GM04503 (cell line): ENCODE results near the gene ATP2B1.

Experiments
- DNase-seq: peaks from one replicate; pipeline ENCODE4 v3.0.0-alpha.2; 2012; ENCODE audit warnings: low read depth

The ATP2B1 gene

GRCh38 chr12:89657066-89657465 lies 51.6 kb downstream of the ATP2B1 start:
- DNase-seq, result no peak

GRCh38 chr12:89655841-89656240 lies 52.8 kb downstream of the ATP2B1 start:
- DNase-seq, result no peak

GRCh38 chr12:89651192-89651591 lies 57.4 kb downstream of the ATP2B1 start:
- no peak for DNase-seq

DNA sequence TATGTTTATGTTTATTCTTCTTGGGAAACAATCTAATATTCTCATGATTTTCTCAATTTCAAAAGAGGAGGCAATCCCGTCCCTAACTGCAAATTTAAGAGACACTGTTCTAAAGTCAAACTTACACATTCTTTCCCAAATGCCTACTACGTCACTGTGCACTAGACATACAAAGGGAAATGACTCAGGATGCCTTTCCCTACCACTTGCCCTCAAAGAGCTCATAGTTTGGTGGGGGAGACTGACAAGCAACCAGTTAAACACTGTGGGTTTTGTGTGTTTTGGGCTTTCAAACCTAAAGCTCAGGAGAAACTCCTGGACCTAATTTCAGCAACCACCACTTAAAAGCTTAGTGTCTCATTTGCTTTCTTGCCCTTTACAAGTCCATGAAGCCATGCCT lies 58.4 kb downstream of the ATP2B1 start:
- DNase-seq, result no peak

GRCh38 chr12:89649820-89650219 lies 58.8 kb downstream of the ATP2B1 start:
- no peak for DNase-seq

- no peak for DNase-seq
Observed at GRCh38 chr12:89649139-89649538, 59.5 kb downstream of the ATP2B1 start.

GRCh38 chr12:89648211-89648930 lies 60.3 kb downstream of the ATP2B1 start:
- no peak for DNase-seq

DNA sequence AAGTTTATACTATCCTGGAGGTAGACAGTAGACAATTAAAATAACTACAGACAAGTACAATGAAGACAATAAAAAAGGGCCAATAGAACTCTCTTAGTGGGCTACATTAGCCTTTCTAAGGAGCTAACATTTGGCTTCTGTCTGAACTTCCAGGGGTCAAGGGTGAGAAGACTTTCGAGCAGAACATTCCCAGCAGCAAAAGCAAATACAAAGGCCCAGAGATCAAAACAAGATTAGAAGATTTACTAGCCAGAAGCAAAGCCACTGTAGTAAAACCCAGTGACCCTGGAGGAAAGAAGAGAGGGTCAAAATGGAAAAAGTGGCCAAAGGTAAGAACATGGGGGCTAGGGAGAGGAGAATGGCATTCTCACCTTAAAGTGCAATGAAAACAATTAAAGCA lies 63.2 kb downstream of the ATP2B1 start:
- no peak for DNase-seq

GRCh38 chr12:89642959-89643358 lies 65.7 kb downstream of the ATP2B1 start:
- no peak for DNase-seq

DNA sequence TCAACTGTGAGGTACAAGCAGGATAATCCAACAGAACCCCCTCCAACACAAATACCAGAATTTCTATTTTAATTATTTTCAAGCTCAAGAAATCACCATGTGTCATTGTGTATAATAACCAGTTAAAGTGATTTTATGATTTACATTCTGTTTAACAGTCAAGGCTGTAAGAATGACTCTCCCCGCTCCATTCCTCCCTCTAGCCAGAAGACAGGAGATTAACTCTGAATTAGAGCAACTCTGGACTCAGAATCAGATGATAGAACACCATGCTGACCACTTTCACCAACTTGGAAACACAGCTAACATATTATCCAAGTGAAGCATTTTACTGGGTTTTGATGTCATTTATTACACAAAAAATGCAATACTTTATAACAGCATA lies 71.9 kb downstream of the ATP2B1 start:
- DNase-seq, result no peak

DNA sequence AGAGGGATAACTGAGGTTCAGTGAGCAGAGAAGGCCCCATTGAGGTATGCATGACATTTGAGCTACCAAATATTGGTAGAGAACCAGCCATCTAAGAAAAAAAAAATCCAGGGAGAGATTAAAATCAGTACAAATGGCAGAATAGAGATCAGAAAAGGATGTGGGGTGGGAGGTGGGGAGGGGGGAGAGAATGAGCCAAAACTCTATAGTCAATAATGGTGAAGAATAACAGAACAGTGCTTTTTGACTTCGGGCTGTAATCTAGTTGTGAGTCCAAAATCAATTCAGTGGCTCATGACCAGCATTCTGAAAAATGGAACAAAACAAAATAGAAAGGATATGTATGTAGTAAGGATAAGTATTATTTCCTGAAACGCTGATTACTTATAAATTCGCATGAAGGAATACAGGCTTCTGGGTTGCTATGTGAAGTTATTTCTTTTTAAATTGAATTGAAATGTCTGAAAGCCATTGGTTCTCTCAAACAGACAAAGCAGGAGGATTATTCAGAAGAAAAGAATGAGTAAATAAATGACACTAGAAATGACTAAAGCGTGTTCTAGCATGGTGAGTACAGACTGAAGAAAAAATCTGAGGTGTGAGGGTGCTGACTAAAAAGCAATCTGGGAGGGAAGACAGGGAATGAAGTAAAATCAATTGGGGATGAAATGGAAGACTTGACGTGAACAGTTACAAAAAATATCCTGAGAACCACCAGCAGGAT lies 72.4 kb downstream of the ATP2B1 start:
- DNase-seq, result peak; percentile 14

GRCh38 chr12:89634508-89634907 lies 74.1 kb downstream of the ATP2B1 start:
- no peak for DNase-seq

DNA sequence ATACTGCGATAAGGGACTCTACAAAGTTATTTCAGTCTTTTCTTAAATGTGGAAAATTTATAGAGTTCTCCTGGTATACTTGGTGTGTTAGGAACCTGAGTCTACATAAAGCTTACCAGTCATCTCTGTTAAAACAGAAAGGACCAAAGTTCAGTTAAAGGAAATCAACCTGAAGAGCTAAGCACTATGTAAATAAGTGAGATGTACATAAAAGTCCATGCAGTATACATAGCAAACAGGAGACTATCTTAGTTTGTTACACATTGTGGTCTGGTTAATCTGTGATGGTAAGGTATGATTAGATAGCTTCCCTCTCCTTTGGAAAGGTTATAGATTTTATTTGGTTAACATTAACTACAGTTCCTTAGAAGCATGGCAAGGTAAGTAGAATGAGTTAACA lies 75.9 kb downstream of the ATP2B1 start:
- DNase-seq, result no peak

DNA sequence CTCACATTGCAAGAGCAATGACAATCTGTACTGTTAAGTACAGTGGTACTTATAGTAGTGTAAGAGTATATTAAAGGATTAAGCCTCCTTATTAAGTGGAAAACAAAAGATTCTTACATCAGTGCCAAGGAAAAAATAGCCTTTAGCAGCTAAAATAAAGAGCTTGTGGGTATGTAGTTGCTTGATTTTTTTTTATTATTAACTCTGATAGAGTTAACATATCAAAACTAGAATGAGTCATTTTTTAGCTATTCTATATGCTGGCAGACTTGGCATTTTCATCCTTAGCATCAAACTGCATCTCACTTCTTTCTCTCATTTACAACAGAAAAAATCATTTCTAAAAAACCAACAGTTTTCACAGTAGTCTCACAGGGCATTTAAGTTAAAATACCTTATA lies 86.5 kb downstream of the ATP2B1 start:
- DNase-seq, result no peak

GRCh38 chr12:89621521-89621920 lies 87.1 kb downstream of the ATP2B1 start:
- DNase-seq, result no peak

GRCh38 chr12:89619764-89620163 lies 88.9 kb downstream of the ATP2B1 start:
- no peak for DNase-seq

DNA sequence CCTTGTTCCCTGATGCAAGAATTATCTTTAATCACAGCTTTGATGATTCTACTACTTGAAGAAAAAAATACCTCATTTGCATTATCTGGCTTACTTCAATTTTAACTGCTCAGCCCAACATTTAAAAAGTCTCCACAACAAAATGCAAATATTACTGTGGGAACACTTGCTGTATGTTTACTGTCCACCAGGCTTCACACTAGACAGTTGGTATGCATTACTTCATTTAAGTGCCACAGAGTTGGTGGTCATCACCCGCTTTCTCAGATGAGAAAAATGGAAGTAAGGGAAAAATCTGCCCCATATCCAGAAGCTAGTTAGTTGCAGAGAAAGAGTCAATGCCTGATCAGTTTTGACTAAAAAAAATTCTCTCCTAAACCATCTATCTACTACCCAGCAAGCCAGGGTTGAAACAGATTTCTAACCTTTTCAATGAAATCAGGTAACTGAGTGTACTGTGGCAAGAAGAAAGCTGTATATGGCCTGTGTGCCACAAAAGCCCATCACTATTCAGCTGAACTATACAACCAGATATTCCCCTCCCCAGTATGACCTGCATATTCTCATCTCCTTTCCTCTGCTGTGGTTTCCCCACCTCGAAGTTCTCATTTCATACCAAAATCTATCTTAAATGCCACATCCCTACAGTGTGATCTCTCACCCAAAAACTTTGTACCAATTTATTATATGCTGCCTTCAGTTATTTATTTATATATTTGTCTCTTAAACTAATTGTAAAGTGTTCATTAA lies 90.3 kb downstream of the ATP2B1 start:
- no peak for DNase-seq

DNA sequence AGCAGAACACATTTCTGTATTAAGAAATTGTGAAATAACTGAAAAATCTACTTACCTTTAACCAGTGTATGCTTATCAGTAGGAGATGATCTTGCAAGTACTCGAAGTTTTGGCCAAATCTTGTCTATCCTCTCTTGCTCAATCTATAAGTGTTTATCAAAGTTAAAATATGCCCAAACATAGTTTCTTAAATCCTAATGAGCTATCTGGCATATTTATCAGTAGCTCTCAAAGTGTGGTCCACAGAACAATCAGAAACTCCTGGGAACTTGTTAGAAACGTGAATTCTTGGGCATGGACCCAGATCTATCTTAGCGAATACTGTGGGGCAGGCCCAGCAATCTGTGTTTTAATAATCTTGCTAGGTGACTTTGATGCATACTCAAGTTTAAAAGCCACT lies 98.3 kb downstream of the ATP2B1 start:
- no peak for DNase-seq

- no peak for DNase-seq
Observed at GRCh38 chr12:89603678-89604077, 105.0 kb downstream of the ATP2B1 start.

GRCh38 chr12:89597770-89598169 lies 110.9 kb downstream of the ATP2B1 start:
- no peak for DNase-seq

DNA sequence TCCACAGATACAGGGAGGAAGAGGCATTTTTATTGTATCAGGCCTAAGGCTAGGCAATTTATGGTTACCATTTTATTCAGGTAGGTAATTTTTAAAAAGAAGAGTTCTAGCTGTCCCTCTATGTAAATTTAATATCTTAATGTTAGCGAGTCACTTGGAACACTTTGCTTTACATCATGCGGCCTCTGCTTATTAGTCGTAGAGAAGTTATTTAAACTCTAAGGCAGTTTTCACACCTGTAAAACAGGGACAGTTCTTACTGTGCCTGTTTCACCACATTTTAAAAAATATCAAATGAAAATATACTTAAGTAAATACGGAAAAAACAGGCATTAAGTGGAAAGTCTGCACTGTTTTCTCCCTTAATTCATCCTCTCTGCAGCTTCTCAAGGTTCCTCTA lies 111.4 kb downstream of the ATP2B1 start:
- no peak for DNase-seq

GRCh38 chr12:89593873-89594272 lies 114.8 kb downstream of the ATP2B1 start:
- no peak for DNase-seq

DNA sequence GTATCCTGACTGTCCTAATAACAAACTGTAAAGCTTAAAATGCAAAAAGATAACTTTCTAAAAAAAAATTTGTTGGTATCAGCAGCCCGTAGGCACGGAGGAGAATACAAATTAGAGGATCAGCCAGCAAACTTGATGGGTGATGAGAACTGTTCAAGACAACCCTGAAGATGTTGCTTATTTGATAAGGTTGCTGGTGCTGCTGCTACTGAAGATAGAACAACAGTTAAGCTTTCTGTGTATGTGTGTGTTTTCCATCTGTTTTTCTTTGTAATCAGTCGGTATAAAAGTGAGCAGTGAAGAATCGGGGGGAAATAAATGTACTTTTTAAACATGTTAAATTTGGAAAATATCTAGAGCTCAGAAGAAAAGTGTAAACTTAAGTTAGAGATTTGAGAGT lies 115.4 kb downstream of the ATP2B1 start:
- no peak for DNase-seq
